WERI-Rb-1 (cell line): ENCODE results near the gene ENGASE.

Experiments used
- DNase-seq: peaks from one replicate; pipeline ENCODE4 v3.0.0-alpha.2; 2020
- H3K27ac ChIP-seq: fragments of 250-450 bp; sonication (Bioruptor Pico); 2 replicates; pipeline ENCODE4 v1.5.1; 2020; ENCODE audit warnings: mild to moderate bottlenecking, moderate library complexity
- H3K27me3 ChIP-seq: fragments of 250-450 bp; sonication (Bioruptor Pico); 2 replicates; pipeline ENCODE4 v1.5.1; 2021; ENCODE audit warnings: mild to moderate bottlenecking, low read depth, moderate library complexity; ENCODE audit not compliant: insufficient read depth, severe bottlenecking
- H3K36me3 ChIP-seq: fragments of 250-450 bp; sonication (Bioruptor Pico); 2 replicates; pipeline ENCODE4 v1.5.1; 2020; ENCODE audit warnings: mild to moderate bottlenecking, moderate library complexity
- H3K4me3 ChIP-seq: 2 replicates; pipeline ENCODE4 v1.5.1; 2011; ENCODE audit warnings: low read depth, mild to moderate bottlenecking, control low read depth, low read length
- H3K9me3 ChIP-seq: fragments of 250-450 bp; sonication (Bioruptor Pico); 2 replicates; pipeline ENCODE4 v1.5.1; 2021; ENCODE audit warnings: mild to moderate bottlenecking, moderate library complexity; ENCODE audit not compliant: severe bottlenecking
- CTCF ChIP-seq: IDR thresholded peaks from 2 replicates; pipeline ENCODE4 v1.5.1; 2011; ENCODE audit warnings: low read depth, mild to moderate bottlenecking, control low read depth, inconsistent platforms, low read length

The ENGASE gene

DNA sequence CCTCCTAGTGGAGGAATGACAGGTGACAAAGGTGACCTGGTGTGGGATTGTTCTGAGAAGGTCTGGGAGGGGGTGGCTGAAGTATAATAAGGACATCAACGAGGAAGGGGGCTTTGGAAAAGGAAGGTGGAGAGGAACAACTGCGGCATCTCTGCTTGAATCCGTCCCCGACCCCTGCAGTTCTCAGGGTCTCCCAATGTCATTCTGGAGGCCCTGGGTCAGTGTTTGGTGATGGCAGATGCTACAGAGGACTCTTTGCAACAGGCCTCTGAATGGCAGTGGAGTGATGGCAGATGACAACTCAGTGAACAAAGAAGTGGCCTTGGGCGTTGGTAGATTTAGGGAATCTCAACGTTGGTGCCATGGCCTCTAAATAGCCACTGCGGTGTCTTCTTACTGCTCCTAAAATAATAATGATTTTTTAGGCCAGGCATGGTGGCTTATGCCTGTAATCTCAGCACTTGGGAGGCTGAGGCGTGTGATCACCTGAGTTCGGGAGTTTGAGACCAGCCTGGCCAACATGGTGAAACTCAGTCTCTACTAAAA, 1.3 kb downstream of the ENGASE start:
- Histone ChIP-seq H3K4me3 (peak overlapping the region; percentile 78; the same call in 1 of the 2 replicates), H3K36me3 (peaks cover 46% of the 10 kb centered on the region), H3K27me3 (no peaks in the 10 kb centered on the region), H3K27ac (no peak overlapping the region), H3K9me3 (no peaks in the 10 kb centered on the region)
- TF ChIP-seq CTCF = no peak
- no peak for DNase-seq

DNA sequence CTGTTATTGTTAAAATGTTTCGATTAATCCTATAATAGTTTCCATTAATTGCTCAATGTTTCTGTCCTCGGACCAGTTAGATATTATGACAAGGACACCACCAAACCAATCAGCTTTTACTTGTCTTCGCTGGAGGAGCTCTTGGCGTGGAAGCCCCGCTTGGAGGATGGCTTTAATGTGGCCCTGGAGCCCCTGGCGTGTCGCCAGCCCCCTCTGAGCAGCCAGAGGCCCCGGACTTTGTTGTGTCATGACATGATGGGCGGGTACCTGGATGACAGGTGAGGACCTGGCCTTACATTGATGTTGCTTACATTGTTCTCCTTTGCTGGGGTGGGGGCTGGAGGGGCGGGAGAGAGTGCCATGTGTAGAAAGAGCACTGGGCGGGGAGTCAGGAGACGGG, 3.0 kb downstream of the ENGASE start:
- H3K9me3 ChIP-seq = no peaks in the 10 kb centered on the region
- peaks cover 59% of the 10 kb centered on the region for H3K36me3 ChIP-seq
- no peak for DNase-seq
- no peaks in the 10 kb centered on the region for H3K27me3 ChIP-seq
- H3K27ac ChIP-seq = no peak overlapping the region
- no peak for TF ChIP-seq CTCF
- H3K4me3 ChIP-seq = no peak overlapping the region

DNA sequence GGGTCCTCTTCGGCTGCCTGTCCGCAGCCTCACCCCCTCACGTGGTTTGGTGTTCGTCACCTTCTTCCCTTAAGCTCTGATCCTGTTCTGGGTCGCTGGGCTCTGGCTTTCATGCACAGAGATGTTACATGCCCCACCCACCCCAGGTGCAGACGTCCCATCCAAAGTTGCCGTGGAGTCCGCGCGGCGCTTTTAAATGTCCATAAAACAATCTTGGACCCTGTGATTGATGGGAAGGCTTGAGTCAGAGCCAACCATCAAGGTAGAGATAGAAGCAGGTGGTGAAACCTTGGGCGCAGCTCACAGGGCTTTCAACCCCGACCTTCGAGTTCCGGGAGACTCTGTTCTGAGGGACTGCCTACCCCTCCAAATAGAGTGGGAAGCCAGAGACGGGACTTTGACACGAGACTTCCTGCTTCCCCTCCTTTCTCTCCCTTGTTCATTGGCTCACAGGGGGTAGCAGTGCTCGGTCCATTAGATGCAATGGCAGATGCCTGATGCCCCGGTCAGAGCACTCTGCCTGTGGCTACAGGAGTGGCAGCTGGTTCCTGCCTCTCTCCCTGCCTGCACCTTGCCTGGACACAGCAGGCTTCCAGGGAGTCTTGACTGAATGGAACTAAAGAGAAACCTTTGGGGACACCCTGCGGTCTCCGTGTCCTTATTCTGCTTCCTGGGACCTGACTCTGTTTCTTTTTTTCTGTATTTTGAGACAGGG, 4.0 kb downstream of the ENGASE start:
- Histone ChIP-seq H3K4me3 (no peak overlapping the region), H3K27ac (no peak overlapping the region), H3K36me3 (peaks cover 70% of the 10 kb centered on the region), H3K9me3 (no peaks in the 10 kb centered on the region), H3K27me3 (no peaks in the 10 kb centered on the region)
- no peak for DNase-seq
- no peak for TF ChIP-seq CTCF

- no peak for DNase-seq
- Histone ChIP-seq H3K36me3 (peaks cover 77% of the 10 kb centered on the region), H3K27ac (no peak overlapping the region), H3K9me3 (no peaks in the 10 kb centered on the region), H3K4me3 (no peak overlapping the region), H3K27me3 (no peaks in the 10 kb centered on the region)
- TF ChIP-seq CTCF = no peak
These were observed 5.0 kb downstream of the ENGASE start for GRCh38 chr17:79079421-79080200.

- Histone ChIP-seq H3K9me3 (no peaks in the 10 kb centered on the region), H3K4me3 (no peak overlapping the region), H3K27me3 (no peaks in the 10 kb centered on the region), H3K27ac (no peak overlapping the region), H3K36me3 (peaks cover 85% of the 10 kb centered on the region)
- DNase-seq = no peak
- TF ChIP-seq CTCF = no peak
These were observed 5.7 kb downstream of the ENGASE start for GRCh38 chr17:79080349-79080748.
